HK-2 (cell line): ENCODE data around the gene TANGO2.

ENCODE experiments used
- DNase-seq: peaks from one replicate; pipeline ENCODE4 v3.0.0-alpha.2; 2018; ENCODE audit not compliant: unreplicated experiment

The TANGO2 gene

DNA sequence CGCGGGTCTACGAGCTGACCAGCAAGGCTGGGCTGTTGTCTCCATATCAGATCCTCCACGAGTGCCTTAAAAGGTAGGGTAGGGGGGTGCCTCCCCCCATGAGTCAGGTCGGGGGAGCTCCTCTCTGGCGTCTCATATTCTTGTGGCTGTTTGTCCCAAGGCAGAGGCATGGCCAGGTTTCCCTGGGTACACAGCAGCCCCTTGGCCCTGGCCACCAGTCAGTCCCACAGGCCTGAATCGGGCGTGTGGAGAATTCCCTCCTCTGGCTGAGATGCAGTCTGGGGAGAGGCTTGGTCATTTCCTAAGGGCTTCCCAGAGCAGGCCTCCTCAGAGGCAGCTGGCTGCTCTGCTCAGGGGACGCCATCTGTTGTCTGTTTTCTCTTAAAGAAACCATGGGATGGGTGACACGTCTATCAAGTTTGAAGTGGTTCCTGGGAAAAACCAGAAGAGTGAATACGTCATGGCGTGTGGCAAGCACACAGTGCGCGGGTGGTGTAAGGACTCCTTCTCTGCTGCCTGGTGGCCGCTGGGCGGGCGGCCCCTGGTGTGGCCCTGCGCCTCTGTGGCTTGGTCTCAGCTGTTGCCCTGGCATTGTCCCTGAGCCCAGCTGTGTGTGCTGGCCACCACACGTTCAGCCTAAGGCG lies 85.4 kb downstream of the TANGO2 start:
- no peak for DNase-seq

DNA sequence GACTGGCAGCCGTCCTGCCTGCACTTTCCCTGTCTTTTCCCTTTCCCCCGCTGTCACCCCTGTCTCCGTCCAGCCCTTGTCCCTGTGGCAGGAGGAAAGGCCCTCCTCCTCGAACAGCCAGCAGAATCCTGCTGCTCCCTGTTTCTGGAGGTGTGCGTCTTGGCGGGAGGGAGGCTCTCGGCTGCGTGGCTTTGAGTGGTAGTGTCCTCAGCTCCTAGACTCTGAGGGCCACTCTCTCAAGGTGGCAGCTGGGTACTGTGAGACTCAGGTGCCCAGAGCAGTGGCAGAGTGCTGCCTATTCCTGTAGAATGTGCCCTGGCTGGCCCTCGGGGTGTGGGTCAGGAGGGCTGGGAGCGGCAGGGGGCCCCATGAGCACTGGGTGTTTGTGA lies 85.9 kb downstream of the TANGO2 start:
- no peak for DNase-seq

DNA sequence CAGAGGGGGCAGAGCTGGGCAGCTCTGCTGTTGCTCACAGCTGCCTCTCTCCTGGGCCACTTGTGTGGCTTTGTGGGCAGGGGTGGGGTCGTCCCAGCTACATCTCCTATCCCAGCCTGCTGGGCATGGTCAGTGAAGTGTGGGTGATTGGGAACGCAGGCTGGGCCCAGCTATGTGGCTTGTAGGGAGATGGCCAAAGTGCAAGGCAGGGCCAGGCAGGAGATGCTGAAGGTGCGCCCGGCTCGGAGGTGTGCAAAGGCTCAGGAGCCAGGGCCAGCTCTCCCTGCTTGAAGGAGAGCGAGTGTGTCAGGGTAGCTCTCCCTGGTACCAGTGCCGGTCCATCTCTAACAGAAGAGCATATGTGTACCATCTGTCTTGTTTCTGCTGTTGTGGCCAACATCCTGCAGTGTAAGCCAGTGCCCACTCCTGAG lies 86.6 kb downstream of the TANGO2 start:
- no peak for DNase-seq

DNA sequence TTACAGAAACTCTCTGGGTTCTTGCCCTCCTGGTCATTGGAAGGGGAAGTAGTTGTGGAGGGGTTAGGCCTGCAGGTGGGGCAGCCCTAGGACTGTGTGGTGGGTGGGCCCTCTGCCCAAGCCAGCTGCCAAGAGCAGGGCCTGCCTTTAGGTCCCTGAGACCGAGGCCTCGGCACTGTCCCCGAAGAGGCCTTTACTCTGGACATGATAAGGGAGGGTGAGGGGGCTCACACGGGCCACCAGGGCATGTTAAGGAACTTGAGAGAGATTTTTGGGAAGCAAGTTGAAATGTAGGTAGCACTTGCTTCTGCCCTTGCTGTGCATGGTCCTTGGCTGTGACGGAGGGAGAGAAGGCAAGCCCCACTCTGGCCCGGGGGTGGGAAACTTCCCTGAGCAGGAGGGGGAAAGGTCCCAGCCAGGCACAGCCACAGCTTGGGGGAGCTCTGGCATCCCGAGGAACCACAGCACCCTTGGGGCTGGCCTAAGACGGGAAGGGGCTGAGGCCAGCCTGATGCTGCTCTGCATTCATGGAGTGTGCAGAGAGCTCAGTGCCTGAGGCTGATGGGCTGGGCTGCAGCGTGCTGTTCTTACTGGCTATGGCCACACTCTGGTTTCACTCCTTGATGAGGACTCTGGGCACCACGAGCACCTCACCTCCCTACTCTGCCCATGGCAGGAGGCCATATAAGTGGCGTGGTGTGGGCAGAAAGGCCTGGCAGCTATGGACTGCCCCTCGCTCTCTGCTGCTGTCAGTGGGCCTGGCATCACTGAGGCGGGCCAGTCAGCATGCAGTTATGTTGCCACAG lies 87.2 kb downstream of the TANGO2 start:
- no peak for DNase-seq

DNA sequence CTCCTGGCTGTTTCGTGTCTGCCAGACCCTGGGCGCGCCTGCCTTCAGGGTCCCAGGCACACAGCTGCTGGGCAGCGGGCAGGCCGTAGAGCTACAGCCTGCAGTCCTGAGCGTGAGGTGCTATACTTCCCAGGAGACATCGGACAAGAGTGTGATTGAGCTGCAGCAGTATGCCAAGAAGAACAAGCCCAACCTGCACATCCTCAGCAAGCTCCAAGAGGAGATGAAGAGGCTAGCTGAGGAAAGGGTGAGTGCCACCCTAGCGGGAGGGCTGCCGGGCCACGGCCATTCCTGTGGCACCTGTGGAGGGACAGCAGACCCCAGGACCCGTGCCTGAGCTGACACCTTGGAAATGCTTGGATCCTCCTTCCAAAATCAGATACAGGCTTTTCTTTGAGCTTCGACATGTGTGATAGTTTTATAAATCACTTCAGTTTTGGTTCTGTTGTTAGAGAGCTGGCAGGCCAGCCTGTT lies 87.9 kb downstream of the TANGO2 start:
- no peak for DNase-seq

DNA sequence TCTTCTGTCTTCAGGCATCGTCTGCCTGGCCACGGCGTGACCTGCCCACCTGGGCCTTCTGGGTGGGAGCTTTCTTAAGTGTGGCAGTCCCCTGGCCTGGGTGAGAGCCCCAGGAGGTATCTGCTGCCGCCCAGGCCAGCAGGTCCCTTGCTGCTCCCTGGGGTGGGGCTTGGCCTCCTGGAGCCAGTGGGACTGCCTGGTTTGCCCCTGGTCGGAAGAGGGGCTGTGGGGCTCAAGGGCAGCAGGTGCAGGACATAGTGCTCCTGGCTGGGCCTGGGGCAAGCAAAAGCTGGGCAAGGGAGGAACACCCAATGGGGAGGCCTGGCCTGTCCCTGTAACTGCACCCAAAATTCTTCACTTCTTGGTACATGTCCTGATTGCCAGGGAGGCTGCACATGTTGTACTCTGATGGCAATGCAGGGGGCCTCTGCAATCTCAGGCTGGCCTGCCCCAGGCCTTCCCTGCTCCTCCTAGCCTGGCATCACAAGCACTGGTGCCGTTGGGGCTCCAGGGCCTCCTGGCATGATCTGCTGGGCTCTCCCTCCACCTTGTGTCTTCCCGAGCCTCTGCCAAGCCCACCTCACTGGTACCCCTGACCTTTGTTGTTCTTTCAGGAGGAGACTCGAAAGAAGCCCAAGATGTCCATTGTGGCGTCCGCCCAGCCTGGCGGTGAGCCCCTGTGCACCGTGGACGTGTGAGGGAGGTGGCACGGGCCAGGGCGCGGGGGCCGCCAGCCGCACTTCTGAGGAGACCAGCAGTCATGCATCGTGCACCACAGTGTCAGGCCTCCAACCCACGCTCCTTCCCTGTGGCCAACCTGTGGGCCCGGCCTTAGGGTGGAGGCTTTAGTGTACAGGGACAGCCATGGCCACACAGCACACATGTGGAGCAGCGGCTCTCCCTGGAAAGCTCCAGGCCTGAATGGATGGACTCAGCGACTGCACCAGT lies 88.8 kb downstream of the TANGO2 start:
- no peak for DNase-seq

DNA sequence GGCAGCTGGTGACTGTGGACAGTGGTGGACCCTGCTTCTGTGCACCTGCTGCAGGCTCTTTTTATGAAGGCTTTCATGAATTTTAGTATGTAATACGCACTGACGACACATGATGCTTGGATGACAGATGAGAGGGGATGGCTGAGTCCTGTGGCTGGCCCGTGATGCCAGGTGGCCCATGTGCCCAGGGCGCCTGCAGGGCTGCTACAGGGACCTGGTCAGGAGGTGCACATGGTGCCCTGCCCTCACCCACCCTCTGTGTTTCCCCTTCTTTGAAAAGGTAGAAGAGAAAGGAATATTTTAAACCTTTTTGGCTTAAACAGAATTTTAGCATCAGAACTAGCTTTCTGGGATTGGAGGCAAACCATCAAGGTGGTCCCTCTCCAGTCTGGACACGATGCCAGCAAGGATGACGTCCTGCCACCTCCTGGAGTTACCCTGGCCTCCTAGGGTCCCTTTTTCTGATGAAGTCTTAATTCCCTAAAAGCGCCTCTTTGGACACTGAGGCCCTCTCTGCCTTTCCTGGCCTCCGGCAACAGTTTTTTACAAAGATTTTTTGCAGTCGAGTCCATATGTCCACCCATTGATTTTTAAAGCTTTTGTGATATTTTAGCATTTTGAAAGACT lies 89.6 kb downstream of the TANGO2 start:
- no peak for DNase-seq

DNA sequence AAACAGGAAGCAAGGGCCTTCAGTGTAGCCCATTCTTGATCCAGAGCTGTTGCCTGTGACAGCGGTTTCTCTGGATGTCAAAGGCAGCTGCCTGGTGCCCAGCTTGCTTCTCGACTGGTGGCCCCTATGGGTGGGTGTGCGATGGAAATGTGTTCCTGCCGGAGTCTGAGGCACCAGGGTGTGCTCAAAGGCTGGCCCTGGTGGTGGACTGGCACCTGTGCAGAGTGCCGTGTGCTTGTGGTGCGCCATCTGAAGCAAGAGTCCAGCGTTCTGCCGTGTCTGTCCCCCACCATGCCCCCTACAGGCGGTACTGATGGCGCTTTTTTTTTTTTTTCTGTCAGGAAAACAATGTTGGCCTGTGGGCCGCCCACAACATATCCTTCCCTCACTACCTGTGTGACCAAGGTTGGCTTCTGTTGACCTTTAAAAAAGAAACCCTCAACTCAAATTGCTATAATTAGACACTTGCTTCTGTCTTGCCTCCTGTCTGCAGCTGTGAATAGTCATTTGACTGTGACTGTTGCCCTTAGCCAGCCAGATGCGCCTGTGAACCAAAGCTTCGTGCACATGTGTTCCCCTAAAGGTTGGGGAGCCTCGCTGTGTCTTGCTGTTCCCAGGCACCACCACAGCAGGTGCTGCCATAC lies 90.3 kb downstream of the TANGO2 start:
- DNase-seq = no peak

DNA sequence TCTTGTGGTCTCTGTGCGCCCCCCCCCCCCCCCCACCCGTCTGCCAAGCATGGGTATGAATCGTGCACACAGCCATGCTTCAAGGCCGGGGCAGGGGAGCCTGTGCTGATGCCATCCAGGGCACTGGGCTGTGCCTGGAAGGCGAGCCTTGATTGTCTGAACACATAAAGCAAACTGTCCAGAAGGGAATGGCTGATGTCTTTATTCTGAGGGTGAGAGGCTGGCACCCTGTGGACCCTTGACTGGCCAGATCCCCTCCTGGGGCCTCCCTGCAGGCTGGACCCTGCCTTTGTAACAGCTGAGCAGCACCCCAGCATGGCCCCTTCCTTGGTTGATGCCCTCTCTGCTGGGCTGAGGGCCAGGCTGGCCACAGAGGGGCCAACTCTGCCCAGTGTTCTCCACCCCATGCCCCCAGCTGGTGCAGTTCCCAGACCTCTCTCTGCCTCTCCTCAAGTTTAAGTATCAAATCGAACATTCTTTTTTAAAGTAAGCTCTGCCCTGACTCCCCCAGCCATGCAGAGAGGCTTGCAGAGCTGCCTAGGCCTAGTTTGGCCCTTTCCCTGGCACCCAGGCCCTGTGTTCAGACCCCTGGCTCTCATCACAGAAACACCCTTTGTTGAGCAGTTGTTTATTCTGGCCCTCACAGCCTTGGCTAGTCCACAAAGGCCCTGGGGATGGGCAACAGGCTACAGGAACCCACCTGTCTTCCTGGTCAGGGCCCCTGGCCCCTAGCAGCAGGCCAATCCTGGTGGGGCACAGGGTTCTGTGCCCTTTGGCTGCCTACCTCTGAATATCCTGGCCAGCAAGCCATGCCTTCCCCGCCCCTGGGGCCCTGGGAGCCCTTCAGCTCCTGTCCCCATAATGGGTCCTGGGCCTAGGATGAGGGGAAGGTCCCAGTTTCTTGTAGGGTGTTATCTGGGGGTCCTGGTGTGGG lies 91.0 kb downstream of the TANGO2 start:
- no peak for DNase-seq

DNA sequence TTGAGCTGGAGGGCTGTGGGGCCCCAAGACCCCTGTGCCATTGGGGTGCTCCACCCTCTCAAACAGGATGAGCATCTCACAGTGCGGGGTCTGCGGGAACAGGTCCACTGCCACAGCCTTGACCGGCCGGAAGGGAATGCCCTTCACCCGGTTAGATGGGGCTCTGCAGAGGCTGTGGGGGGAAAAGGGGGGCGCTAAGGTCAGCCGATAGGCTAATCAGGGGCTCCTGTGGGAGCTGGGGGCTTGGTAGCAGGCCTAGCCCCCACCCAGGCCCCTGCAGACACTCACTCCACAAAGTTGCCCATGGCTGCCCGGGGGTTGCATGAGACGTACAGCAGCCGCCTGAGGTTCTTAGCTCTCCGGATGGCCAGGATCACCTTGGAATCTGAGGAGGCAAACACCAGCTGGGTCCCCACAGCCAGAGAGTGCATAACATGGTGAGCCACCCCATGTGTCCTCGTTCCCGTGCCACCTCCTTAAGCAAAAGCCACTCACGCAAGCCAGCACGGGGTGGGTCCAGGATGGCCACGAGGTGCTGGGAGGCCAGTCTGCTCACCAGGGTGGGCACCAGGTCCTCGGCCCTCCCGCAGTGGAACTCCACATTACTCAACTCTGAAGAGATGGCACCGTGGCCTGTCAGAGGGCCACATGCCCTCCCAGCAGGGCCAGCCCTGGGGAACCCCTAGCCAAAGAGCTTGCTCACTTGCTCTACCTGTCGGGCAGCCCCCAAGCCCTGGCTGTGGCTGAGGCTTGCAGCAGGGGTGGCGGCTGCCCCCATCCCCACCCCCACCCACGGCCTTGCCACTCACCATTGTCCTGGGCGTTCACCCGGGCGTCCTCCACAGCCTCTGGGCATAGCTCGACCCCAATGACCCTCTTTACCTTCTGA lies 92.0 kb downstream of the TANGO2 start:
- DNase-seq = no peak

DNA sequence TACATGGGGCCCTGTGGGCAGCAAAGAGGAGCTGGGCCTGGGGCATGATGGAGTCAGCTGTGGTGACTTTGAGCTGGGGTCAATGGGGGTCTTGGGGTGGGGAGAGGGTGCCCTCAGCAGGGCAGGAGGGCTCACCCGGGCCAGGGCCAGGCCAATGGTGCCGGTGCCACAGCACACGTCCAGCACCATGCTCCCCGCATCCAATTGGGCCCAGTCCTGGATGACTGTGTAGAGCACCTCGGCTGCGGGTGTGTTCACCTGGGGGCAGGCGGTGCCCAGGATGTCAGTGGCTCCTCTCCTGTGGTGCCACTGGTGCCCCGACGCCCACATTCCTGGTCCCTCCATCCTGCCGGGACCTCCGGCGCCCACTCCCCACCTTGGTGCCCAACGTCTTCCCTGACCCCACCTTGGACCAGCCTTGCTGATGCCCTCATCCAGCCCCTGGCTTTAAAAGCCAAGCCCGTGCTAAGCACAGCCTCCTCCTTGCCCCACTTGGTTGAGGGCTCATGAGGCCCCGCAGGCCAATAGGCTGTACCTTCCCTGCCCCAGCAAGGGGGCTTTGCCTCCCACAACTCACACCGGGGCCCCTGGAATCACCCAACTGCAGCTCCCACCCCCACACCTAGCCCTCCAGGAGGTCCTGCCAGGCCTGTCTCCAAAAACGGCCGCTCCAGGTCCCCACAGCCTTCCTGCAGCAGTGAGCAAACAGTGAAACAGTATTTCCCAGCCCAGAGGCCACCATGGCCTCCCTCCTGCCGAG lies 92.8 kb downstream of the TANGO2 start:
- DNase-seq = no peak

DNA sequence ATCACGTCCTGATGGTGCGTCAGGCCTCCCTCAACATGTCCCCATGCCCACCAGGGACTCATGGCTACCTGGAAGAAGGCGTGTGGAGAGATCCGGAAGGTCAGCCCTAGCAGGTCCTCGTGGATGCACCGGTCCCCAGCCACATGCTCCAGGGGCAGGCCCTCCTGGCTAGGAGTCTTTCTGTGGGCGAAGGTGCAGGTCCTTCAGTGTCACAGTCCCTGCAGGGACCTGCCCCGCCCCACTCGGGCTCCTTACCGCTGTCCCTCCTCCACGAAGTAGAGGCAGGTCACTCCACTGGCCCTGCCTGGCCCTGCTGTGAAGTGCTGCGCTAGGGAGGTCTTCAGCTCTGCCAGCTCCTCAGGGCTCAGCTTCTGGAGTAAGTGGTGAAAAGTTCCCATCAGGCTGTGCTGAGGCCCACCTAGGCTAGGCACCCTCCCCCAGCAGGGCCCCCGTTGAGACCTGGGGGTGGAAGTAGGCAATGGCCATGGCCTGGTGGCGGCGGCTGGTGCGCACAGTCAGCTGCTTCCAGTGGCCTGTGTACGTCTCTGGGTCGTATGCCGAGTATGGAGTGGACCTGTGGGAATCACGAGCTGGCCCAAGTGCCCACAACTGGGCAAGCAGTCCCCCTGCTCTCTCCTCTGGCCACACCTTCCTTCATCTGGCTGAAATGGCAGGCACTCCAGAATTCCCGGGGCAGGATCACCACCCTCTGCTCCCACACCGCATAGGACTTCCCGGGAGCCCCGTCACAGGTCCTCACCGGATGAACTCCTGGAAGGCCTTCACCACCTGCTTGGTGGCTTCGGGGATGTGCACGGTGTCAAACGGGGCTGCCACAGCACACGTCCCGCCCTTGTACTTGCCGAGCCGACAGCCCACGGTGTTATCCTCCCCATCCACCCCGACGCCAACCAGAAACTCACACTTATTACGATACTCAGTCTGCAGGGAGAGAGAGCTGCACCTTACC lies 93.9 kb downstream of the TANGO2 start:
- DNase-seq = no peak

DNA sequence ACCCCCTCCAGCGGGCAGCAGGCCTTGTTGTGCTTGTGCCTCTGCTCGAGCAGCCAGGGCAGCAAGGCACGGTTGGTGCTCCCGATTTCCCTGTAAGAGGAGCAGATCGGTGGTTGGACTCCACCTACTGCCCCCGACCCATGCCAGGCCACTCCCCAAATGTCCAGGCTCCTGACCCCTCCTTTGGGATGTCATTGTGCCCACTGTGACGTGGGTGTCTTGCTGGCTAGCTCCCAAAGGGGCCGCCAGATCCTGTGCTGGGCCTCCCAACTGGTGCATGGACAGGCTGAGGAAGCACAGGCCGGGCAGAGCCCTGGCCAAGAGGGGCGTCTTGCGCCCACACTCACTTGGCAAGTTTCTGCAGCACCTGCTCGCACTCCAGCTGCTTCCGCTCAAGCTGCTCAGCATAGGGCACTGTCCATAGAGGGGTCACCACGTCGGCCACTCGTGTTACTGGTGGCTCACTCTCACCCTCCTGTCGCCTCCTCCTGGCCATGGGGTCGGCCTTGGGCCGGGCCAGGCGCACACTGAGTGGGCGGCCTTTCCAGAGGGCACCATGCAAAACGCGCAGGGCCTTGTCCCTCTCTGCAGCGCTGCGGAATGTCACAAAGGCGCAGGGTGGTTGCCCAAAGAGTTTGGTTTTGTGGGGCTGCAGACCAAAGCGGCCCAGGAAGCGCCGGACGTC lies 94.9 kb downstream of the TANGO2 start, which contains the start of gene RANBP1:
TSS of gene RANBP1 (plus strand) at position 414 of the 685 bp plus-strand sequence. CDS start at position 495, 81 bp downstream.
- no peak for DNase-seq

DNA sequence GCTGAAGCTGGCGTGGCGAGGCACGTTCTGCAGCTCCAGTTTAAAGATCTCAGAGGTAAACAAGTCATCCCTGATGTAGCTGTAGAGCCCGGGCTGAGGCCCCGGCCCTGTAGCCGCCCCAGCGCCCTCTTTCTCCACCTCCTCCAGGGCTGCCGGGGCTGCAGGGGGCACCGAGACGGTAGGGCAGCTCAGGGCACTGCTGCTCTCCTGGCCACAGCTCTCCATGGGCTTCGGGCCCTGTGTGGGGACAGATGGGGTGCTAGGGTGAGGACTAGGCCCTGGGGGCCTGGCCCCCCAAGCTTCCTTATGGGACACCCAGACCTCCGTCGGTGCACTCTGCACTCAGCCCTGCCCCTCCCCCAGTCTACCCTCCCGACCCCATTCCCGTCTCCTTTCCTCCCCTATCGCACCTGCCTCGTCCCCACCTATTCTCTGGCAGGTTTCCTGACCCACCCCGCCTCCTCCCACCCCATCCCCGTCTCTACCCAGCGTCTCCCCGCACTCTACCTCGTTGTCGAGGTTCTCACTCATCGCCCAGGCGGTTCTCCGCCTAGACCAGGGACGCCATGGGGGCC lies 95.6 kb downstream of the TANGO2 start:
- DNase-seq = no peak
